T-cell (primary cell): ENCODE measurements around the gene ACBD7. TPM values are rescaled to one million over a fixed set of nuclear protein-coding genes. Genes with fewer than 3 reads are reported as not detected.

ENCODE experiments used
- ATAC-seq, 4 experiments: fragments of 200-7000 bp in 3 of 4; fragments of 150-1000 bp in 1 of 4; cut with Tn5 transposase; replicated peaks in 1 of 4; 1 replicate in 3 of 4; 2 replicates in 1 of 4; pipeline ENCODE4 v1.10.0; 2021; ENCODE audit warnings: moderate library complexity in 3 of 4, mild to moderate bottlenecking in 2 of 4, moderate number of reproducible peaks in 1 of 4
- CTCF ChIA-PET, 2 donors: fragments of 300-600 bp; sonication (Branson Sonifier 250); formaldehyde crosslinking; loops; one replicate each; lab custom pipeline; 2022; ENCODE audit warnings: antibody characterized with exemption in 2 of 2; lab: Charles Lee
- POLR2A ChIA-PET, 2 donors: fragments of 300-600 bp; sonication (Branson Sonifier 250); formaldehyde crosslinking; loops; one replicate each; lab custom pipeline; 2022; ENCODE audit warnings: antibody characterized with exemption in 2 of 2; lab: Charles Lee
- DNase-seq, 35 experiments: peaks; one replicate each; pipeline versions ENCODE4 v3.0.0 to v3.0.0-alpha.2; 2013 to 2023
- H3K27ac ChIP-seq: one replicate; pipeline ENCODE4 v1.5.1; 2013; ENCODE audit warnings: low read length
- H3K27me3 ChIP-seq, 2 experiments: replicated peaks in 1 of 2; 1 replicate in 1 of 2; 2 replicates in 1 of 2; pipeline versions ENCODE4 v1.6.1 to v1.7.0; 2013; ENCODE audit warnings: low read length in 1 of 2, mixed read lengths in 1 of 2; ENCODE audit not compliant: control insufficient read depth in 2 of 2, insufficient read depth in 2 of 2; ENCODE audit errors: extremely low read depth in 1 of 2
- H3K36me3 ChIP-seq, 2 donors: 1 replicate in 1 of 2; 2 replicates in 1 of 2; pipeline versions ENCODE4 v1.6.1 to v1.7.0; 2013; ENCODE audit warnings: low read length in 1 of 2; ENCODE audit not compliant: control insufficient read depth in 2 of 2, insufficient read depth in 1 of 2; ENCODE audit errors: extremely low read depth in 1 of 2
- H3K4me1 ChIP-seq, 2 experiments: 1 replicate in 1 of 2; 2 replicates in 1 of 2; pipeline versions ENCODE4 v1.6.1 to v1.7.0; 2013; ENCODE audit warnings: low read length in 2 of 2, mixed read lengths in 1 of 2; ENCODE audit not compliant: insufficient read depth in 2 of 2, control insufficient read depth in 1 of 2; ENCODE audit errors: extremely low read depth in 1 of 2
- H3K4me3 ChIP-seq, 2 donors: 1 replicate in 1 of 2; 2 replicates in 1 of 2; pipeline versions ENCODE4 v1.5.1 to v1.7.0; 2013; ENCODE audit warnings: mild to moderate bottlenecking in 2 of 2, low read length in 1 of 2, moderate library complexity in 1 of 2; ENCODE audit not compliant: control insufficient read depth in 1 of 2; ENCODE audit errors: extremely low read depth in 1 of 2
- H3K9me3 ChIP-seq: 2 replicates; pipeline ENCODE4 v1.7.0; 2013
- H3K27ac Mint-ChIP-seq, 2 donors: one replicate each; pipeline ENCODE4 v1.8.0; 2020 to 2021; ENCODE audit warnings: mild to moderate bottlenecking in 2 of 2, mixed read lengths in 2 of 2
- H3K27me3 Mint-ChIP-seq, 2 donors: one replicate each; pipeline ENCODE4 v1.8.0; 2021 to 2022; ENCODE audit warnings: mixed read lengths in 2 of 2
- H3K36me3 Mint-ChIP-seq: one replicate; pipeline ENCODE4 v1.8.0; 2021; ENCODE audit warnings: mixed read lengths
- H3K4me1 Mint-ChIP-seq, 3 donors: one replicate each; pipeline ENCODE4 v1.8.0; 2020 to 2022; ENCODE audit warnings: mixed read lengths in 3 of 3, mild to moderate bottlenecking in 1 of 3
- H3K4me3 Mint-ChIP-seq, 3 donors: one replicate each; pipeline ENCODE4 v1.8.0; 2020 to 2022; ENCODE audit warnings: mild to moderate bottlenecking in 3 of 3, mixed read lengths in 3 of 3, moderate library complexity in 3 of 3
- H3K9me3 Mint-ChIP-seq, 3 donors: one replicate each; pipeline ENCODE4 v1.8.0; 2020 to 2022; ENCODE audit warnings: mixed read lengths in 3 of 3
- WGBS: methylation state at CpG from one replicate; pipeline ENCODE4 v1.1.5; 2013; ENCODE audit warnings: missing lambda C conversion rate; ENCODE audit not compliant: insufficient coverage; 5-methylcytosine and 5-hydroxymethylcytosine counted together
- total RNA-seq, 35 experiments: library from RNA in 6 of 35; stranded (reverse) in 6 of 35; fragments of 120-200 nt in 1 of 35; gene quantifications; one replicate each; pipeline versions ENCODE4 v1.2.1 to v1.2.4 and lab custom pipeline; 2013 to 2026

Gene ACBD7
- total RNA-seq, 5 donors from 2014 or later (not counting 1 experiment from before 2014, with no cell fraction given), result 0.28 to 0.98 (median 0.35) TPM; not detected in 2

GRCh38 chr10:15116225-15116624 lies 27.6 kb upstream of the ACBD7 start:
- Histone ChIP-seq H3K9me3 (no peaks in the 10 kb centered on the region), H3K36me3 (peaks cover 18 to 46% of the 10 kb centered on the region in 2 donors), H3K4me1 (no peaks in the 10 kb centered on the region), H3K27ac (no peak overlapping the region), H3K4me3 (no peak overlapping the region), H3K27me3 (no peaks in the 10 kb centered on the region)
- peaks cover 0 to 7% (median 4%) of the 10 kb centered on the region in 3 donors for H3K4me1 Mint-ChIP-seq
- H3K9me3 Mint-ChIP-seq, result no peaks in the 10 kb centered on the region
- no peak overlapping the region for H3K27ac Mint-ChIP-seq
- CTCF ChIA-PET, result no interaction called here
- 83% methylated on average over 1 of the region's 5 CpGs for WGBS
- ATAC-seq (no peak), DNase-seq (no peak)
- no peak overlapping the region for H3K4me3 Mint-ChIP-seq
- peaks cover 11% of the 10 kb centered on the region for H3K36me3 Mint-ChIP-seq
- no peaks in the 10 kb centered on the region for H3K27me3 Mint-ChIP-seq
- POLR2A ChIA-PET, result no interaction called here

DNA sequence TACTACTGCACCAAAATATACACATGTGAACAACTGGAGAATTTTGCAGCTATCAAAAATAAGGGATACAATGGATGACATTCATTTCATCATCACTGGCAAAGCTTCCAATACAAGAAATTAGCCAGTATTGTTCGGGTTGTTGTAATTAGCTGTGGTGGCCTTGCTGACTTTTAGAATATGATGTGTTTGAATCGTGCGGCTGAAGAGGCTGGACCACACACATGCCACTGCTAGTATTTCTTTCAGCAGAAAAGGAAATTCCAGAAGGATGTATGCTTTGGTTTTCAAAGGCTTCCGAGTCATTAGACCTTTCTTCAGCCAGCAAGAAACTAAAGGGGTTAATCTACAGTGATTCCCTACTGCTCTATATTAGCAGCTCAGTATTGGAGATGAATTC lies 25.2 kb upstream of the ACBD7 start:
- WGBS, result 100% methylated on average over 3 of the region's 4 CpGs
- Histone ChIP-seq H3K9me3 (no peaks in the 10 kb centered on the region), H3K36me3 (peaks cover 22 to 47% of the 10 kb centered on the region in 2 donors), H3K4me3 (no peak overlapping the region), H3K4me1 (no peaks in the 10 kb centered on the region), H3K27me3 (no peaks in the 10 kb centered on the region), H3K27ac (no peak overlapping the region)
- Mint-ChIP-seq H3K4me1 (peaks cover 0 to 7% (median 4%) of the 10 kb centered on the region in 3 donors), H3K27me3 (no peaks in the 10 kb centered on the region), H3K36me3 (peaks cover 15% of the 10 kb centered on the region), H3K27ac (no peak overlapping the region), H3K9me3 (no peaks in the 10 kb centered on the region), H3K4me3 (no peak overlapping the region)
- ATAC-seq, result no peak
- CTCF ChIA-PET, result interaction anchor here in 1 of 2 donors (0.6 to 1.2 kb wide), 2 partner anchors 8 to 52 kb away, joined by 4 to 10 read pairs; no protein-coding TSS in a partner anchor
- POLR2A ChIA-PET, result interaction anchor here in 1 of 2 donors (0.6 to 0.7 kb wide), 3 partner anchors 16 to 1319 kb away, joined by 3 to 9 read pairs (median 3); no protein-coding TSS in a partner anchor
- no peak for DNase-seq

- ChIA-PET CTCF (interaction anchor here in 1 of 2 donors (1.2 kb wide), 1 partner anchor 7 kb away, joined by 4 read pairs; no protein-coding TSS in a partner anchor), POLR2A (no interaction called here)
- Mint-ChIP-seq H3K27me3 (no peaks in the 10 kb centered on the region), H3K27ac (peak overlapping the region; percentile 17 to 45), H3K9me3 (no peaks in the 10 kb centered on the region), H3K4me3 (no peak overlapping the region), H3K4me1 (peaks cover 0 to 7% (median 4%) of the 10 kb centered on the region in 3 donors), H3K36me3 (peaks cover 24% of the 10 kb centered on the region)
- WGBS, result 64% methylated on average over 3 of the region's 13 CpGs
- Histone ChIP-seq H3K27ac (no peak overlapping the region), H3K36me3 (peaks cover 20 to 49% of the 10 kb centered on the region in 2 donors), H3K4me1 (no peaks in the 10 kb centered on the region), H3K9me3 (no peaks in the 10 kb centered on the region), H3K4me3 (no peak overlapping the region), H3K27me3 (no peaks in the 10 kb centered on the region)
- peak in 1 of 4 experiments; percentile 57 for ATAC-seq
- no peak for DNase-seq
Observed at GRCh38 chr10:15112657-15113056, 24.1 kb upstream of the ACBD7 start.

GRCh38 chr10:15106352-15107013 lies 17.9 kb upstream of the ACBD7 start:
- peak overlapping the region; percentile 48 for H3K27ac ChIP-seq
- ChIA-PET POLR2A (no interaction called here), CTCF (interaction anchor here in 1 of 2 donors (0.6 to 1.0 kb wide), 4 partner anchors 11 to 866 kb away, joined by 3 to 5 read pairs (median 3); no protein-coding TSS in a partner anchor)
- H3K9me3 ChIP-seq, result no peaks in the 10 kb centered on the region
- WGBS, result 90% methylated on average over 4 of the region's 8 CpGs
- Mint-ChIP-seq H3K27ac (peak overlapping the region; percentile 55 to 75), H3K4me1 (peaks cover 4 to 11% (median 9%) of the 10 kb centered on the region in 3 donors), H3K27me3 (no peaks in the 10 kb centered on the region), H3K36me3 (peaks cover 43% of the 10 kb centered on the region), H3K4me3 (no peak overlapping the region), H3K9me3 (no peaks in the 10 kb centered on the region)
- H3K27me3 ChIP-seq, result no peaks in the 10 kb centered on the region
- ATAC-seq (peak; percentile 86 to 92 (median 89)), DNase-seq (peak; percentile 8 to 82 (median 56))
- no peak overlapping the region for H3K4me3 ChIP-seq
- H3K4me1 ChIP-seq, result peaks cover 0 to 6% of the 10 kb centered on the region in 2 experiments
- H3K36me3 ChIP-seq, result peaks cover 21 to 72% of the 10 kb centered on the region in 2 donors

DNA sequence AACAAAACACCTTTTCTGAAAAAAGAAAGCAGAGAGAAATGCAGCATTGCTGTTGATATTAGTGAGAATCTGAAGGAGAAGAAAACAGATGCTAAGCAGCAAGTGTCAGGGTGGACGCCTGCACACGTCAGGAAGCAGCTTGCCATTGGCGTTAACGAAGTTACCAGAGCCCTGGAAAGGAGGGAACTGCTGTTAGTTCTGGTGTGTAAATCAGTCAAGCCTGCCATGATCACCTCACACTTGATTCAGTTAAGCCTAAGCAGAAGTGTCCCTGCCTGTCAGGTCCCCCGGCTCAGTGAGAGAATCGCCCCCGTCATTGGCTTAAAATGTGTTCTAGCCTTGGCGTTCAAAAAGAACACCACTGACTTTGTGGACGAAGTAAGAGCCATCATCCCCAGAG lies 14.9 kb upstream of the ACBD7 start:
- peaks cover 36% of the 10 kb centered on the region for H3K36me3 Mint-ChIP-seq
- no peaks in the 10 kb centered on the region for H3K9me3 ChIP-seq
- peaks cover 23 to 34% (median 27%) of the 10 kb centered on the region in 3 donors for H3K4me1 Mint-ChIP-seq
- H3K27ac Mint-ChIP-seq, result no peak overlapping the region
- H3K4me3 ChIP-seq, result no peak overlapping the region
- no peaks in the 10 kb centered on the region for H3K27me3 ChIP-seq
- H3K4me1 ChIP-seq, result peaks cover under 1 to 24% of the 10 kb centered on the region in 2 experiments
- DNase-seq, result no peak
- H3K27me3 Mint-ChIP-seq, result no peaks in the 10 kb centered on the region
- no peaks in the 10 kb centered on the region for H3K9me3 Mint-ChIP-seq
- 94% methylated on average over 6 of the region's 9 CpGs for WGBS
- peaks cover 12 to 64% of the 10 kb centered on the region in 2 donors for H3K36me3 ChIP-seq
- H3K27ac ChIP-seq, result no peak overlapping the region
- ATAC-seq, result no peak
- H3K4me3 Mint-ChIP-seq, result peak overlapping the region in 1 of 3 donors; percentile 28
- ChIA-PET CTCF (interaction anchor here in 1 of 2 donors (0.6 kb wide), 1 partner anchor 744 kb away, joined by 10 read pairs; no protein-coding TSS in a partner anchor), POLR2A (no interaction called here)

DNA sequence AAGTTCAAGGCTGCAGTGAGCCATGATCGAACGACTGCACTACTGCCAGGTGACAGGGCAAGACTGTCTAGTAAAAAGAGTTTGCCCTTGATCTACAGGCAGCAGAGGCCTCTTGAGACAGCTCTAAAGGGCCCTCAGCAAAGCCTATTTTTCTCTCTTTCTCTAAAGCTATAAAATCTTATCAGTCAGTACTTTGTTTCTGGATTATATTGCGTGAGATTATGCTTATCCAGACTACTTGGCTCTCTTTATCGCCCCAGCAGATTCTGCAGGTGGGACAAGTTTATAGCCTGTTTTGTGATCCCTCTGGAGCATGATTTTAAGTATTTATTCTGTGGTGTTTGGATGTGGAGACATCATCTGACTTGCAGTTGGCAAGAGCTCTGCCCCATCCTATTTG lies 11.3 kb upstream of the ACBD7 start:
- Mint-ChIP-seq H3K4me3 (peak overlapping the region in 1 of 3 donors; percentile 22), H3K36me3 (peaks cover 20% of the 10 kb centered on the region), H3K4me1 (peaks cover 37 to 45% (median 43%) of the 10 kb centered on the region in 3 donors), H3K9me3 (no peaks in the 10 kb centered on the region), H3K27ac (peak overlapping the region; percentile 6 to 76), H3K27me3 (no peaks in the 10 kb centered on the region)
- H3K9me3 ChIP-seq, result no peaks in the 10 kb centered on the region
- H3K36me3 ChIP-seq, result peaks cover 5 to 43% of the 10 kb centered on the region in 2 donors
- H3K4me3 ChIP-seq, result no peak overlapping the region
- WGBS, result 82% methylated on average over 2 of the region's 4 CpGs
- H3K27me3 ChIP-seq, result no peaks in the 10 kb centered on the region
- ChIA-PET CTCF (no interaction called here), POLR2A (no interaction called here)
- ATAC-seq (no peak), DNase-seq (no peak)
- no peak overlapping the region for H3K27ac ChIP-seq
- peaks cover 3 to 33% of the 10 kb centered on the region in 2 experiments for H3K4me1 ChIP-seq
